Measurements from ENCODE around the gene SYF2.

SYF2 gene

GRCh38 chr1:25257196-25257595 lies 24.9 kb upstream of the SYF2 start:
- TF ChIP-seq FOXP2 (optimal IDR thresholded peaks at IDR 0.05; ENCODE audit: control extremely low read depth, extremely low read length, insufficient read depth): no peak
- TF ChIP-seq POLR2AphosphoS5 (IDR thresholded peaks at IDR 0.05; ENCODE audit: borderline replicate concordance, low read depth, low read length): no peak
- no peak for TF ChIP-seq EZH2 (IDR thresholded peaks at IDR 0.05)
- Histone ChIP-seq H3K27ac (no peak overlapping the region), H3K36me3 (ENCODE audit: insufficient read depth, low read length) (no peaks in the 10 kb centered on the region), H3K9ac (ENCODE audit: insufficient read length) (peak overlapping the region; percentile 26), H3K9me3 (ENCODE audit: low read depth, low read length) (no peaks in the 10 kb centered on the region), H3K4me3 (no peak overlapping the region)
- DNase-seq (ENCODE audit: low read depth, low spot score): no peak

GRCh38 chr1:25256578-25256965 lies 24.3 kb upstream of the SYF2 start:
- Histone ChIP-seq H3K27ac (no peak overlapping the region), H3K9ac (ENCODE audit: insufficient read length) (no peak overlapping the region), H3K4me3 (no peak overlapping the region), H3K36me3 (ENCODE audit: insufficient read depth, low read length) (no peaks in the 10 kb centered on the region), H3K9me3 (ENCODE audit: low read depth, low read length) (no peaks in the 10 kb centered on the region)
- TF ChIP-seq EZH2 (IDR thresholded peaks at IDR 0.05) (no peak), FOXP2 (optimal IDR thresholded peaks at IDR 0.05; ENCODE audit: control extremely low read depth, extremely low read length, insufficient read depth) (no peak), POLR2AphosphoS5 (IDR thresholded peaks at IDR 0.05; ENCODE audit: borderline replicate concordance, low read depth, low read length) (no peak)
- no peak for DNase-seq (ENCODE audit: low read depth, low spot score)

- Histone ChIP-seq H3K4me3 (no peak overlapping the region), H3K9ac (ENCODE audit: insufficient read length) (no peak overlapping the region), H3K27ac (no peak overlapping the region), H3K36me3 (ENCODE audit: insufficient read depth, low read length) (no peaks in the 10 kb centered on the region), H3K9me3 (ENCODE audit: low read depth, low read length) (no peaks in the 10 kb centered on the region)
- no peak for DNase-seq (ENCODE audit: low read depth, low spot score)
- TF ChIP-seq FOXP2 (optimal IDR thresholded peaks at IDR 0.05; ENCODE audit: control extremely low read depth, extremely low read length, insufficient read depth) (no peak), POLR2AphosphoS5 (IDR thresholded peaks at IDR 0.05; ENCODE audit: borderline replicate concordance, low read depth, low read length) (no peak), EZH2 (IDR thresholded peaks at IDR 0.05) (no peak)
These were observed 23.6 kb upstream of the SYF2 start for GRCh38 chr1:25255706-25256577.

GRCh38 chr1:25253911-25254310 lies 21.6 kb upstream of the SYF2 start:
- Histone ChIP-seq H3K4me3 (no peak overlapping the region), H3K27ac (no peak overlapping the region), H3K36me3 (ENCODE audit: insufficient read depth, low read length) (no peaks in the 10 kb centered on the region), H3K9ac (ENCODE audit: insufficient read length) (no peak overlapping the region), H3K9me3 (ENCODE audit: low read depth, low read length) (no peaks in the 10 kb centered on the region)
- no peak for DNase-seq (ENCODE audit: low read depth, low spot score)
- TF ChIP-seq EZH2 (IDR thresholded peaks at IDR 0.05): no peak
- TF ChIP-seq FOXP2 (optimal IDR thresholded peaks at IDR 0.05; ENCODE audit: control extremely low read depth, extremely low read length, insufficient read depth): no peak
- TF ChIP-seq POLR2AphosphoS5 (IDR thresholded peaks at IDR 0.05; ENCODE audit: borderline replicate concordance, low read depth, low read length): no peak

GRCh38 chr1:25247829-25248754 lies 15.8 kb upstream of the SYF2 start:
- H3K4me3 ChIP-seq: peak overlapping the region; percentile 100
- H3K27ac ChIP-seq: no peak overlapping the region
- no peaks in the 10 kb centered on the region for H3K9me3 ChIP-seq (ENCODE audit: low read depth, low read length)
- no peak for DNase-seq (ENCODE audit: low read depth, low spot score)
- H3K36me3 ChIP-seq (ENCODE audit: insufficient read depth, low read length): peaks cover 34% of the 10 kb centered on the region
- no peak for TF ChIP-seq POLR2AphosphoS5 (IDR thresholded peaks at IDR 0.05; ENCODE audit: borderline replicate concordance, low read depth, low read length)
- TF ChIP-seq EZH2 (IDR thresholded peaks at IDR 0.05): no peak
- no peak for TF ChIP-seq FOXP2 (optimal IDR thresholded peaks at IDR 0.05; ENCODE audit: control extremely low read depth, extremely low read length, insufficient read depth)
- H3K9ac ChIP-seq (ENCODE audit: insufficient read length): peak overlapping the region; percentile 66

GRCh38 chr1:25247024-25247828 lies 14.9 kb upstream of the SYF2 start, which contains the start of gene RSRP1:
TSS of gene RSRP1 (minus strand) at chr1:25247454. CDS start at chr1:25246963, 491 bp downstream.
- H3K4me3 ChIP-seq: peak within 1 kb of the TSS; percentile 100
- no peaks in the 10 kb centered on the region for H3K9me3 ChIP-seq (ENCODE audit: low read depth, low read length)
- H3K27ac ChIP-seq: peak within 1 kb of the TSS; percentile 93
- H3K9ac ChIP-seq (ENCODE audit: insufficient read length): peak within 1 kb of the TSS; percentile 96
- H3K36me3 ChIP-seq (ENCODE audit: insufficient read depth, low read length): peaks cover 43% of the 10 kb centered on the region
- peak; percentile 88 for DNase-seq (ENCODE audit: low read depth, low spot score)
- TF ChIP-seq EZH2 (IDR thresholded peaks at IDR 0.05): no peak
- TF ChIP-seq FOXP2 (optimal IDR thresholded peaks at IDR 0.05; ENCODE audit: control extremely low read depth, extremely low read length, insufficient read depth): no peak
- peak; percentile 100 for TF ChIP-seq POLR2AphosphoS5 (IDR thresholded peaks at IDR 0.05; ENCODE audit: borderline replicate concordance, low read depth, low read length)

GRCh38 chr1:25246600-25247023 lies 14.3 kb upstream of the SYF2 start:
- Histone ChIP-seq H3K27ac (peak overlapping the region; percentile 93), H3K9me3 (ENCODE audit: low read depth, low read length) (no peaks in the 10 kb centered on the region), H3K9ac (ENCODE audit: insufficient read length) (peak overlapping the region; percentile 96), H3K4me3 (peak overlapping the region; percentile 100), H3K36me3 (ENCODE audit: insufficient read depth, low read length) (peaks cover 49% of the 10 kb centered on the region)
- TF ChIP-seq POLR2AphosphoS5 (IDR thresholded peaks at IDR 0.05; ENCODE audit: borderline replicate concordance, low read depth, low read length) (no peak), FOXP2 (optimal IDR thresholded peaks at IDR 0.05; ENCODE audit: control extremely low read depth, extremely low read length, insufficient read depth) (no peak), EZH2 (IDR thresholded peaks at IDR 0.05) (no peak)
- DNase-seq (ENCODE audit: low read depth, low spot score): no peak
